ENCODE measurements around the gene RCOR1. TPM values are rescaled to one million over a fixed set of nuclear protein-coding genes. Genes with fewer than 3 reads are reported as not detected.
"Not testable (repeated sequence)": the region's sequence is repeated elsewhere in the genome, so short reads cannot be mapped to it uniquely, and the experiment has no call there.

The RCOR1 gene
- total RNA-seq, 1 donor from 2014 or later, result 4.7 TPM

DNA sequence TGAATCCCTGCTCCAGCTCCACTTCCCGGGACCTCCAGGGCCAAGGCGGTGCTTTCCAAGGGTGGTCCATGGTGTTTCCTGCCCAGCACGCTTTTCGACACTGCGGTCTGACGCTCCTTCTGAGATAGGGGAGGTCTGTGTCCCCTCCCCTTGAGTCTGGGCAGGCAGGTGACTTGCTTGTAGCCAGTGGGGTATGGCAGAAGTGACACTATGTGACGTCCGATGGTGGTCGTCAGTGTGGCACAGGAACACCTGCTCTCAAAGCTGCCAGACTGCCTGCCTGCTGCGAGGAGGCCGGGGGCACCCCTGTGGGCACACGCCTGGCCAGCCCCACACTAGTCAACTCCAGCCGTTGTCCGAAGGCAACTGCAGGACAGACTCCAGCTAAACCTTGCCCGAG, 168.8 kb downstream of the RCOR1 start:
- Histone ChIP-seq H3K27me3 (no peaks in the 10 kb centered on the region), H3K36me3 (no peaks in the 10 kb centered on the region), H3K27ac (no peak overlapping the region), H3K4me3 (no peak overlapping the region), H3K4me1 (no peaks in the 10 kb centered on the region), H3K9me3 (no peaks in the 10 kb centered on the region)
- intact Hi-C loops (cut with DNase I), result no loop called here
- TF ChIP-seq, protein P1, sequence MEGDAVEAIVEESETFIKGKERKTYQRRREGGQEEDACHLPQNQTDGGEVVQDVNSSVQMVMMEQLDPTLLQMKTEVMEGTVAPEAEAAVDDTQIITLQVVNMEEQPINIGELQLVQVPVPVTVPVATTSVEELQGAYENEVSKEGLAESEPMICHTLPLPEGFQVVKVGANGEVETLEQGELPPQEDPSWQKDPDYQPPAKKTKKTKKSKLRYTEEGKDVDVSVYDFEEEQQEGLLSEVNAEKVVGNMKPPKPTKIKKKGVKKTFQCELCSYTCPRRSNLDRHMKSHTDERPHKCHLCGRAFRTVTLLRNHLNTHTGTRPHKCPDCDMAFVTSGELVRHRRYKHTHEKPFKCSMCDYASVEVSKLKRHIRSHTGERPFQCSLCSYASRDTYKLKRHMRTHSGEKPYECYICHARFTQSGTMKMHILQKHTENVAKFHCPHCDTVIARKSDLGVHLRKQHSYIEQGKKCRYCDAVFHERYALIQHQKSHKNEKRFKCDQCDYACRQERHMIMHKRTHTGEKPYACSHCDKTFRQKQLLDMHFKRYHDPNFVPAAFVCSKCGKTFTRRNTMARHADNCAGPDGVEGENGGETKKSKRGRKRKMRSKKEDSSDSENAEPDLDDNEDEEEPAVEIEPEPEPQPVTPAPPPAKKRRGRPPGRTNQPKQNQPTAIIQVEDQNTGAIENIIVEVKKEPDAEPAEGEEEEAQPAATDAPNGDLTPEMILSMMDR (IDR thresholded peaks at IDR 0.05), result no peak
- no peak for DNase-seq (ENCODE audit: low spot score in 2 of 2)

DNA sequence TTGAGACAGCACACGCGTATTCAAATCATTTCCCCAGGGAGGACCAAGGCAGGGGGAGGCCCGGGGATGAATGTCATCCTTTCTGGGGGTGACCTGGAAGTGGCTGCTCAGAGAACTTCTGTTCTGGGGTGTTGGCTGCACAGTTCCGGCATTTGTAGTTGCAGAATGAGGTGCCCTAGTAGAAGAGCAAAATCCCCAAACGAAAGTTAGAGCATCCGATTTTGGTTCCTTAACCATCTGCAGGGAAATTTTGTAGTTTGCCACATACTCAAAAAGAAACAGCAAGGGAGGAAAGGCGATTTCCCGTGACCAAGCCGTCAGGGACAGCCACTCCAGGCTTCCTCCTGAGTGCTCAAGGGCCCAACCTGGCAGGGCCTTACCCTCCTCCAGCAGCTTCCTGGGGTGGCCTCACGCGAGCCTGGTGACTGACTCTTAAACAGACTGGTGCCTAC, 171.8 kb downstream of the RCOR1 start:
- intact Hi-C loops (cut with DNase I), result no loop called here
- DNase-seq (ENCODE audit: low spot score in 2 of 2), result no peak
- Histone ChIP-seq H3K27ac (no peak overlapping the region), H3K27me3 (no peaks in the 10 kb centered on the region), H3K4me1 (no peaks in the 10 kb centered on the region), H3K36me3 (no peaks in the 10 kb centered on the region), H3K4me3 (no peak overlapping the region), H3K9me3 (no peaks in the 10 kb centered on the region)
- TF ChIP-seq, protein P1 (IDR thresholded peaks at IDR 0.05), result no peak

DNA sequence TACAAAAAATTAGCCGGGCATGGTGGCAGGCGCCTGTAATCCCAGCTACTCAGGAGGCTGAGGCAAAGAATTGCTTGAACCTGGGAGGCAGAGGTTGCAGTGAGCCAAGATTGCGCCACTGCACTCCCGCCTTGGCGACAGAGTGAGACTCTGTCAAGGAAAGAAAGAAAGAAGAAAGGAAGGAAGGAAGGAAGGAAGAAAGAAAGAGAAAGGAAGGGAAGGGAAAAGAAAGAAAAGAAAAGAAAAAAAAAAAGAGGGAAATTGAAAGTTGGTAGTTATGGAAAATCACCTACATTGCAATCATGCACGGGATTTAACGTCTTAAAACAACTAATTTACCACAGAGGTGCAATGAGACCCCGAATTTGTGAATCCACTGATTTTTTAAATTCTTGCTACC, 173.3 kb downstream of the RCOR1 start:
- DNase-seq (ENCODE audit: low spot score in 2 of 2); H3K36me3 ChIP-seq; H3K4me3 ChIP-seq; H3K4me1 ChIP-seq; H3K27ac ChIP-seq; H3K9me3 ChIP-seq; intact Hi-C loops (cut with DNase I); H3K27me3 ChIP-seq: not testable (repeated sequence)

DNA sequence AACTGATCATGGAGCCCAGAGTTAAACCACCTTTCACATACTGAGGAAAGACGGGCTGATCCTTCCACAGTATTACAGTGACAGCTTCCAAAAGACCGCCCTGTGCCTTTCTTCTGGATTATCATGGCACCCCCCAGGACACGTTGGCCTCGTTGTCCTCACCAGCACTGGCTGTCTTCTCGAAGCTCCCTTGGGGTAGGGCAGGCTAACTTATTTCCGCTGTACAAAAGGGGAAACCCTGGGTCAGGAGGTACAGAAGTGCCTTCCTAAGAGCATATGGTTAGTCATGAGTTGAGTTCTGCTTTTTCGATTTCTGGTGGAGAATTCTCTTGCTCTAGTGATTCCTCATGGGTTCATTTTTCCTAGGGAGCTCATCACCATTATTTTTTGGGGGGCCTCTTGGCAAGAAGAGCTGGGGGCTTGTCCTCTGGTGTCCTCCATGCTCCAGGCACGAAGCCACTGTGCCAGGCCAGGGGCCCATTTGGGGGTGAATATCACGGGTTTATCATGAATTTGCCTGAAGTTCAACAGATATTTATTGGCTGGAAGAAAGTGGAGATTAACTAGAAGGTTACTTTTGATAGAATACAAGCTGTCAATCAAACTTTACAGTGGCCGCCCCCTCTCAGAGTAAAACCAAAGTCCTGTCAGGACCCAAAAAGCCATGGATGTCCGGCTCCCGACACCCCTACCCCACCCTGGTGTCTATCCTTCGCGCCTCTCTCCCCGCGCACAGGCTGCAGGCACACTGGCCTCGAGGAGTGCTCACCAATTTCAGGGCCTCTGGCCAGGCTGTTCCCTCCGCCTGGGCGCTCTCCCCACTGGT, 176.0 kb downstream of the RCOR1 start:
- intact Hi-C loops (cut with DNase I), result no loop called here
- DNase-seq (ENCODE audit: low spot score in 2 of 2), result no peak
- TF ChIP-seq, protein P1 (IDR thresholded peaks at IDR 0.05), result no peak
- H3K9me3 ChIP-seq, result no peaks in the 10 kb centered on the region
- H3K36me3 ChIP-seq, result no peaks in the 10 kb centered on the region
- H3K4me3 ChIP-seq, result no peak overlapping the region
- no peak overlapping the region for H3K27ac ChIP-seq
- no peaks in the 10 kb centered on the region for H3K27me3 ChIP-seq
- H3K4me1 ChIP-seq, result no peaks in the 10 kb centered on the region

DNA sequence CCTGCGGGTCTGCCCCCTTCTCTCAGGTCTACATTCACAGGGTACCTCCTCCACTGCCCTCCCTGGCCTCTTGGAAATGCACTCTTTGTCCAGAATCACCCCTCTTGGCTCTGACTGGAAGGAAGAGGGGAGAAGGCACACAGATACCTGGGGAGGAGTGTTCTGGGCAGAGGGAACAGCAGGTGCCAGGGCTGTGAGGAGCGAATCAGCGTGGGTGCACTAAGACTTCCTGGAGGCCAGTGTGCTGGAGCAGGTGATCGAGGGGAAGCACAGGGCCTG, 176.5 kb downstream of the RCOR1 start:
- no peak overlapping the region for H3K27ac ChIP-seq
- no peaks in the 10 kb centered on the region for H3K9me3 ChIP-seq
- no peaks in the 10 kb centered on the region for H3K4me1 ChIP-seq
- intact Hi-C loops (cut with DNase I), result no loop called here
- no peak overlapping the region for H3K4me3 ChIP-seq
- DNase-seq (ENCODE audit: low spot score in 2 of 2), result no peak
- no peaks in the 10 kb centered on the region for H3K36me3 ChIP-seq
- H3K27me3 ChIP-seq, result no peaks in the 10 kb centered on the region
- TF ChIP-seq, protein P1 (IDR thresholded peaks at IDR 0.05), result no peak

DNA sequence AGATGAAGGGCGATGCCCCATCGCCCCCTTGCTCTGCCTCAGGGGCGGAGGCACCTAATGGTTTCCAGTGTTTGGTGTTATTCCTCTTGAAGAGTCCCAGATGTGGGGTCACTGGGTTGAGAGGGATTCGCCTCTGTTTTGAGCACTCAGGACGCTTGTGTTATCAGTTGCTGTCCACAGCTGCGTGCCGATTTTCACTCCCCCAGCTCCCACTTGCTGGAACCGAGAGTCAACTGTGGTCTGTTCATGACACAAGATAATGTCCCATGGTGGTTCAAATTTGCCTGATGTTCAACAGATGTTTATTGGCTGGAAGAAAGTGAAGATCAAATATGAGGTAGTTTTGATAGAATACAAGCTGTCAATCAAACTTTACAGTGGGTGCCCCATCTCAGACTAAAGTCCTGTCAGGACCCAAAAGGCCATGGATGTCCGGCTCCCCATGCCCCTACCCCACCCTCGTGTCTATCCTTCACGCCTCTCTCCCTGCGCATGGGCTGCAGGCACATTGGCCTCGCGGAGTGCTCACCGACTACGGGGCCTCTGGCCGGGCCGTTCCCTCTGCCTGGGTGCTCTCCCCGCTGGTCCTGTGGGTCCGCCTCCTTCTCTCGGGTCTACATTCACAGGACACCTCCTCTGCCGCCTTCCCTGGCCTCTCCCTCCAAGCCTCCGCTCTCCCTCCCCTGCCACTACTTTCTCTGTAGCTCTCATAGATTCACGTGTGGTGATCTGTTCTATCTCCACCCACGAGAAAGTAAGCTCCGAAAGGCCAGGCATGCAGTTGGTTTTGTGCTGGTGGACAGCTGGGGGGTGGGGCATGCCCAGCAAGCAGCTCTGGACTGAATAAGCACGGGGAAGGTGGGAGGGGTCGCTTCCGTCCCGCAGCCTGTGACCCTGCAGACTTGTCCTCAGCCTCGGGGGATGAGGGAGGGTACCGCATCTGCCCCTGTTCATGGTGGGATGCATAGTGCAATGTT, 178.0 kb downstream of the RCOR1 start:
- Histone ChIP-seq H3K36me3 (no peaks in the 10 kb centered on the region), H3K9me3 (no peaks in the 10 kb centered on the region), H3K4me1 (no peaks in the 10 kb centered on the region), H3K27me3 (no peaks in the 10 kb centered on the region), H3K4me3 (no peak overlapping the region), H3K27ac (no peak overlapping the region)
- TF ChIP-seq, protein P1 (IDR thresholded peaks at IDR 0.05), result no peak
- intact Hi-C loops (cut with DNase I), result no loop called here
- DNase-seq (ENCODE audit: low spot score in 2 of 2), result no peak

Data from ascending aorta (tissue), 2 donors.